ENCODE data around the gene PCCB. TPM values are rescaled to one million over a fixed set of nuclear protein-coding genes. Genes with fewer than 3 reads are reported as not detected.

The PCCB gene
- total RNA-seq, 1 experiment from 2014 or later: 63.4 TPM

GRCh38 chr3:136311261-136311660, 61.1 kb downstream of the PCCB start:
- POLR2A ChIA-PET: no interaction called here

GRCh38 chr3:136311968-136312367, 61.8 kb downstream of the PCCB start:
- in situ Hi-C loops (cut with HindIII; ENCODE audit: low pct_unique_long_range_greater_than_20kb, low sequenced_read_pairs) (no loop called here), intact Hi-C loops (cut with micrococcal nuclease; ENCODE audit: unreplicated experiment) (no loop called here)
- Histone ChIP-seq H3K9me3 (ENCODE audit: control insufficient read depth, insufficient read depth, low read depth, low read length) (no peaks in the 10 kb centered on the region), H3K27me3 (ENCODE audit: control insufficient read depth, insufficient read depth, low read length) (no peaks in the 10 kb centered on the region), H3K27ac (ENCODE audit: low read length) (no peak overlapping the region), H3K4me1 (ENCODE audit: control insufficient read depth, insufficient read depth, low read length) (no peaks in the 10 kb centered on the region), H3K4me3 (ENCODE audit: low read depth in 2 of 2, low read length in 2 of 2) (no peak overlapping the region), H3K36me3 (ENCODE audit: control insufficient read depth, insufficient read depth, low read length) (no peaks in the 10 kb centered on the region)
- ChIA-PET POLR2A (no interaction called here), CTCF (interaction anchor here (0.6 kb wide), 1 partner anchor 721 kb away, joined by 3 read pairs; no protein-coding TSS in a partner anchor)
- TF ChIP-seq TCF7L2 (IDR thresholded peaks at IDR 0.05; ENCODE audit: low read depth, low read length): no peak
- no peak for TF ChIP-seq POLR2AphosphoS5 (IDR thresholded peaks at IDR 0.05; ENCODE audit: low read depth, low read length)
- no peak for ATAC-seq
- no peak for DNase-seq (ENCODE audit: low read depth, low spot score)
- no TSS peak for BruUV-seq (replicated peaks)

More at GRCh38 chr3:136311261-136311660, 61.1 kb downstream of the PCCB start:
- BruUV-seq (replicated peaks): no TSS peak
- DNase-seq (ENCODE audit: low read depth, low spot score) (no peak), ATAC-seq (no peak)
- intact Hi-C loops (cut with micrococcal nuclease; ENCODE audit: unreplicated experiment): no loop called here
- no peaks in the 10 kb centered on the region for H3K27me3 ChIP-seq (ENCODE audit: control insufficient read depth, insufficient read depth, low read length)
- H3K27ac ChIP-seq (ENCODE audit: low read length): no peak overlapping the region
- no peaks in the 10 kb centered on the region for H3K36me3 ChIP-seq (ENCODE audit: control insufficient read depth, insufficient read depth, low read length)
- CTCF ChIA-PET: no interaction called here
- TF ChIP-seq REST (IDR thresholded peaks at IDR 0.05; ENCODE audit: insufficient read depth in 1 of 2, low read depth in 2 of 2, low read length in 1 of 2) (no peak), POLR2AphosphoS5 (IDR thresholded peaks at IDR 0.05; ENCODE audit: low read depth, low read length) (no peak), CTCF (IDR thresholded peaks at IDR 0.05) (no peak), TCF7L2 (IDR thresholded peaks at IDR 0.05; ENCODE audit: low read depth, low read length) (no peak), SIN3A (IDR thresholded peaks at IDR 0.05; ENCODE audit: borderline replicate concordance, insufficient read depth, low read depth, low read length) (no peak)
- in situ Hi-C loops (cut with HindIII; ENCODE audit: low pct_unique_long_range_greater_than_20kb, low sequenced_read_pairs): no loop called here
- no peaks in the 10 kb centered on the region for H3K4me1 ChIP-seq (ENCODE audit: control insufficient read depth, insufficient read depth, low read length)
- no peaks in the 10 kb centered on the region for H3K9me3 ChIP-seq (ENCODE audit: control insufficient read depth, insufficient read depth, low read depth, low read length)
- H3K4me3 ChIP-seq (ENCODE audit: low read depth in 2 of 2, low read length in 2 of 2): no peak overlapping the region

- POLR2A ChIA-PET: no interaction called here
- Histone ChIP-seq H3K4me3 (ENCODE audit: low read depth in 2 of 2, low read length in 2 of 2) (no peak overlapping the region), H3K27ac (ENCODE audit: low read length) (no peak overlapping the region), H3K36me3 (ENCODE audit: control insufficient read depth, insufficient read depth, low read length) (no peaks in the 10 kb centered on the region), H3K4me1 (ENCODE audit: control insufficient read depth, insufficient read depth, low read length) (no peaks in the 10 kb centered on the region), H3K9me3 (ENCODE audit: control insufficient read depth, insufficient read depth, low read depth, low read length) (peaks cover 10% of the 10 kb centered on the region), H3K27me3 (ENCODE audit: control insufficient read depth, insufficient read depth, low read length) (no peaks in the 10 kb centered on the region)
- no peak for TF ChIP-seq CTCF (IDR thresholded peaks at IDR 0.05)
- TF ChIP-seq SIN3A (IDR thresholded peaks at IDR 0.05; ENCODE audit: borderline replicate concordance, insufficient read depth, low read depth, low read length): no peak
- no peak for TF ChIP-seq POLR2AphosphoS5 (IDR thresholded peaks at IDR 0.05; ENCODE audit: low read depth, low read length)
- TF ChIP-seq REST (IDR thresholded peaks at IDR 0.05; ENCODE audit: insufficient read depth in 1 of 2, low read depth in 2 of 2, low read length in 1 of 2): no peak
- no peak for TF ChIP-seq TCF7L2 (IDR thresholded peaks at IDR 0.05; ENCODE audit: low read depth, low read length)
- ATAC-seq (no peak), DNase-seq (ENCODE audit: low read depth, low spot score) (no peak)
- no TSS peak for BruUV-seq (replicated peaks)
- intact Hi-C loops (cut with micrococcal nuclease; ENCODE audit: unreplicated experiment): loop anchor here (10.0 kb wide), 1 partner anchor 252 kb away; no protein-coding TSS in a partner anchor
- in situ Hi-C loops (cut with HindIII; ENCODE audit: low pct_unique_long_range_greater_than_20kb, low sequenced_read_pairs): no loop called here
- CTCF ChIA-PET: no interaction called here
Measured at GRCh38 chr3:136326316-136326715, 76.2 kb downstream of the PCCB start.
